A673 (cell line): ENCODE results near the gene NANS.

Source experiments
- EZH2 ChIP-seq: fragments of 200-600 bp; sonication (generic); IDR thresholded peaks from 2 replicates; pipeline ENCODE4 v1.6.1; 2017; ENCODE audit warnings: borderline replicate concordance, low read depth, mild to moderate bottlenecking, mixed read lengths, antibody characterized with exemption, low read length; ENCODE audit not compliant: poor library complexity, severe bottlenecking
- TF ChIP-seq, protein P1 (sequence below): fragments of 300-800, 200-600 bp; sonication (generic); conservative IDR thresholded peaks from 2 replicates; pipeline ENCODE4 v1.5.1; 2017; ENCODE audit warnings: low read depth, mild to moderate bottlenecking, antibody characterized with exemption, low read length, moderate library complexity, mixed read lengths

DNA sequence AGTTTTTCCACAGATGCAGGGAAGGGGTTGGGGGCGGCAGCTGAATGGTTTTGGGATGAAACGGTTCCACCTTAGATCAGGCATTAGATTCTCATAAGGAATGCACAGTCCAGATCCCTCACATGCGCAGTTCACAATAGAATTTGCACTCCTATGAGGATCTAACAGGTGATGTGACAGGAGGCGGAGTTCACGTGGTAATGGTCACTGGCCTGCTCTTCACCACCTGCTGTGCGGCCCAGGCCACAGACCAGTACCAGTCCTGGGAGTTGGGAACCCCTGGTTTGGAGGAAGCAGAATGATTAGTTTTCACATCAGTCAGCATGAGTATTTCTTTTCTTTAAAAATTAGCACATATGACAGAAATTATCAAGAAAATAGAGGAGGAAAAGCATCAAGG is 47.1 kb upstream of the NANS start:
- TF ChIP-seq, protein P1, sequence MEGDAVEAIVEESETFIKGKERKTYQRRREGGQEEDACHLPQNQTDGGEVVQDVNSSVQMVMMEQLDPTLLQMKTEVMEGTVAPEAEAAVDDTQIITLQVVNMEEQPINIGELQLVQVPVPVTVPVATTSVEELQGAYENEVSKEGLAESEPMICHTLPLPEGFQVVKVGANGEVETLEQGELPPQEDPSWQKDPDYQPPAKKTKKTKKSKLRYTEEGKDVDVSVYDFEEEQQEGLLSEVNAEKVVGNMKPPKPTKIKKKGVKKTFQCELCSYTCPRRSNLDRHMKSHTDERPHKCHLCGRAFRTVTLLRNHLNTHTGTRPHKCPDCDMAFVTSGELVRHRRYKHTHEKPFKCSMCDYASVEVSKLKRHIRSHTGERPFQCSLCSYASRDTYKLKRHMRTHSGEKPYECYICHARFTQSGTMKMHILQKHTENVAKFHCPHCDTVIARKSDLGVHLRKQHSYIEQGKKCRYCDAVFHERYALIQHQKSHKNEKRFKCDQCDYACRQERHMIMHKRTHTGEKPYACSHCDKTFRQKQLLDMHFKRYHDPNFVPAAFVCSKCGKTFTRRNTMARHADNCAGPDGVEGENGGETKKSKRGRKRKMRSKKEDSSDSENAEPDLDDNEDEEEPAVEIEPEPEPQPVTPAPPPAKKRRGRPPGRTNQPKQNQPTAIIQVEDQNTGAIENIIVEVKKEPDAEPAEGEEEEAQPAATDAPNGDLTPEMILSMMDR = no peak
- TF ChIP-seq EZH2 = no peak
